Activated naive CD8-positive, alpha-beta T cell (primary cell): ENCODE results near the gene TTLL8.

Source experiments
- H3K27ac Mint-ChIP-seq: one replicate; pipeline ENCODE4 v1.8.0; 2021; ENCODE audit warnings: mixed read lengths
- H3K27me3 Mint-ChIP-seq: one replicate; pipeline ENCODE4 v1.8.0; 2021; ENCODE audit warnings: mixed read lengths
- H3K36me3 Mint-ChIP-seq: one replicate; pipeline ENCODE4 v1.8.0; 2021; ENCODE audit warnings: mixed read lengths
- H3K4me1 Mint-ChIP-seq: one replicate; pipeline ENCODE4 v1.8.0; 2021; ENCODE audit warnings: low read depth, mixed read lengths
- H3K4me3 Mint-ChIP-seq: one replicate; pipeline ENCODE4 v1.8.0; 2021; ENCODE audit warnings: mild to moderate bottlenecking, mixed read lengths
- H3K9me3 Mint-ChIP-seq: one replicate; pipeline ENCODE4 v1.8.0; 2021; ENCODE audit warnings: low read depth, mixed read lengths

The TTLL8 gene

DNA sequence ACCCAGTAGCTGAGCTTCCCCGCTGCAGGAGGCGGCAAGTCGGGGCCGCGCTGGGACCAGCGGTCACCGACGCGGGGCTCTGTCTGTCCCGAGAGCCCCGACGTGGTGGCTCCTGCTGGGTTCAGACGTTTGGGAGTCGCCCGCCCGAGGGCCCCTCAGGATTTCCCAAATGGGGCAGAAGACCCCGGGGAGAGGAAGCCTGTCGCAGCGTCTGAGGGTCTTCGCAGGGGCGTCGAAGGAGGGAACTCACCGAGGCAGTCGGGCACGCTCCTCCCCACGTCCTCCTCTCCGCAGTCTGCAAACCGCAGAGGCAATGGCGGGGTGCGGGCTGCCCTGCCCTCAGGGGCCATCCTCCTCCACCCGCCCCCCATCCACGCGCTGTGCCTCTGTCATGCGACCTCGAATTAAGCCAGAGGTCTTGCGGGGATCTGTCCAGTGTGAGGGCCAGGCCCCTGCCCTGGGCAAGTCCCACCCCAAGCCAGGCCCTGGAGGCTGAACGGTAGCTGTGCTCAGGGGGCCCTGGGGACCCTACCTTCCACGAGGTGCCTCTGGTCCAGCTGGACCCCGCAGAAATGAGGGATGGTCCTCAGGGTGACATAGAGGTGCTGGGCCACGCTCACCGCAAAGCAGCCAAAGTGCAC lies 58.0 kb downstream of the TTLL8 start:
- Mint-ChIP-seq H3K9me3 (no peaks in the 10 kb centered on the region), H3K4me3 (no peak overlapping the region), H3K36me3 (no peaks in the 10 kb centered on the region), H3K27ac (no peak overlapping the region), H3K4me1 (peaks cover 9% of the 10 kb centered on the region), H3K27me3 (peaks cover 3% of the 10 kb centered on the region)

- Mint-ChIP-seq H3K27ac (no peak overlapping the region), H3K27me3 (peaks cover 3% of the 10 kb centered on the region), H3K4me3 (peak overlapping the region; percentile 30), H3K4me1 (peaks cover 9% of the 10 kb centered on the region), H3K9me3 (no peaks in the 10 kb centered on the region), H3K36me3 (no peaks in the 10 kb centered on the region)
Measured at GRCh38 chr22:49999063-49999945, 58.8 kb downstream of the TTLL8 start.

DNA sequence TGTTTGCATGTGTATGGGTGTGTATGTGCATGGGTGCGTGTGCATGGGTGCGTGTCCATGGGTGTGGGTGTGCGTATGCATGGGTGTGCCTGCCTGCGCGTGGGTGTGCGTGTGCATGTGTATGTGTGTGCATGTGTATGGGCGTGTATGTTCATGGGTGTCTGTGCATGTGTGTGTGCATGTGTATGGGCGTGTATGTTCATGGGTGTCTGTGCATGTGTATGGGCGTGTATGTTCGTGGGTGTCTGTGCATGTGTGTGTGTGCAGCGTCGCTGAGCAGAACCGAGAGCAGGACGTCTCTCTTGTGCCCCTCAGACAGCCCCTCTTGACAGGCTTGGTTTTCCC lies 59.4 kb downstream of the TTLL8 start:
- Mint-ChIP-seq H3K27me3 (peaks cover 3% of the 10 kb centered on the region), H3K36me3 (no peaks in the 10 kb centered on the region), H3K27ac (no peak overlapping the region), H3K9me3 (no peaks in the 10 kb centered on the region), H3K4me1 (peaks cover 9% of the 10 kb centered on the region), H3K4me3 (no peak overlapping the region)

DNA sequence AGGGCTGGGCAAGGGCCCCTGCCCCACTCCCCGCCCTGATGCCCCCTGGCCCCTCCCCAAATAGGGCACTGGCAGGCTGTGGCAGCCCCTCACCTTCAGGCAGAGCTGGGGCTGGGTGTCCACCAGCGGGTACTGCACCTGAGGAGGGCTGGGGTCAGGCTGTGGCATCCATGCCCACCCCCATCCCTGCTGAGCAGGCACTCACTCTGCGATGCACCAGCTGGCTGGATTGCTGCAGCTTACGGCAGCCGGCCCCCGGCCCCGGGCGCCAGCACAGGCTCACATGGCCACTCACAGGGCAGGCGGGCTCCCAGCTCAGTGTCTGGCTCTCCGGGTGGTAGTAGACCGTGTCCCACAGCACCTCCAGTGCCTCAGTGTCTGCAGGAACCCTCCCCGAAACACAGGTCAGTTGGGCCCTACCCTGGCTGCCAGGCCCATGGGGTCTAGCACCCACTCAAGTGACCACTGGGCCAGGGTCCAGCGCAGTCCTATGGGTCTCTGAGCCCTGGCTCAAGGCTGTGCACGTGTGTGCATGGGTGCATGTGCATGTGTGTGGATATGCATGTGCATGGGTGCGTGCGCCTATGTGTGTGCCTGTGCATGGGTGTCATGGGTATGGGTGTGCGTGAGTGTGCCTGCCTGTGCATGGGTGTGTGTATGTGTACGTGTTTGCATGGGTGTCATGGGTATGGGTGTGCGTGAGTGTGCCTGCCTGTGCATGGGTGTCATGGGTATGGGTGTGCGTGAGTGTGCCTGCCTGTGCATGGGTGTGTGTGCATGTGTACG lies 60.0 kb downstream of the TTLL8 start:
- H3K4me1 Mint-ChIP-seq, result peaks cover 13% of the 10 kb centered on the region
- no peaks in the 10 kb centered on the region for H3K9me3 Mint-ChIP-seq
- no peaks in the 10 kb centered on the region for H3K36me3 Mint-ChIP-seq
- H3K27ac Mint-ChIP-seq, result no peak overlapping the region
- H3K4me3 Mint-ChIP-seq, result peak overlapping the region; percentile 25
- H3K27me3 Mint-ChIP-seq, result peaks cover 3% of the 10 kb centered on the region

GRCh38 chr22:49997251-49997599 lies 60.9 kb downstream of the TTLL8 start:
- no peaks in the 10 kb centered on the region for H3K36me3 Mint-ChIP-seq
- peaks cover 16% of the 10 kb centered on the region for H3K4me1 Mint-ChIP-seq
- peaks cover 3% of the 10 kb centered on the region for H3K27me3 Mint-ChIP-seq
- H3K4me3 Mint-ChIP-seq, result no peak overlapping the region
- H3K27ac Mint-ChIP-seq, result no peak overlapping the region
- H3K9me3 Mint-ChIP-seq, result no peaks in the 10 kb centered on the region

- Mint-ChIP-seq H3K27me3 (peaks cover 3% of the 10 kb centered on the region), H3K4me1 (peaks cover 18% of the 10 kb centered on the region), H3K27ac (no peak overlapping the region), H3K36me3 (peaks cover 3% of the 10 kb centered on the region), H3K9me3 (peaks cover 2% of the 10 kb centered on the region), H3K4me3 (no peak overlapping the region)
Measured at GRCh38 chr22:49996518-49997250, 61.4 kb downstream of the TTLL8 start.

GRCh38 chr22:49996119-49996517 lies 62.0 kb downstream of the TTLL8 start:
- peaks cover 19% of the 10 kb centered on the region for H3K4me1 Mint-ChIP-seq
- H3K27ac Mint-ChIP-seq, result no peak overlapping the region
- H3K9me3 Mint-ChIP-seq, result peaks cover 8% of the 10 kb centered on the region
- H3K4me3 Mint-ChIP-seq, result no peak overlapping the region
- peaks cover 3% of the 10 kb centered on the region for H3K27me3 Mint-ChIP-seq
- peaks cover 6% of the 10 kb centered on the region for H3K36me3 Mint-ChIP-seq

- H3K27ac Mint-ChIP-seq, result no peak overlapping the region
- peaks cover 12% of the 10 kb centered on the region for H3K9me3 Mint-ChIP-seq
- H3K4me3 Mint-ChIP-seq, result no peak overlapping the region
- peaks cover 19% of the 10 kb centered on the region for H3K4me1 Mint-ChIP-seq
- H3K36me3 Mint-ChIP-seq, result peaks cover 9% of the 10 kb centered on the region
- H3K27me3 Mint-ChIP-seq, result peaks cover 3% of the 10 kb centered on the region
Measured at GRCh38 chr22:49995361-49996118, 62.6 kb downstream of the TTLL8 start.

- Mint-ChIP-seq H3K27ac (peak overlapping the region; percentile 75), H3K9me3 (peaks cover 12% of the 10 kb centered on the region), H3K36me3 (peaks cover 9% of the 10 kb centered on the region), H3K27me3 (peaks cover 3% of the 10 kb centered on the region), H3K4me1 (peaks cover 19% of the 10 kb centered on the region), H3K4me3 (no peak overlapping the region)
Measured at GRCh38 chr22:49995041-49995360, 63.1 kb downstream of the TTLL8 start.

GRCh38 chr22:49994361-49995040 lies 63.6 kb downstream of the TTLL8 start:
- Mint-ChIP-seq H3K4me3 (no peak overlapping the region), H3K27ac (no peak overlapping the region)

GRCh38 chr22:49993649-49994360 lies 64.3 kb downstream of the TTLL8 start:
- peaks cover 9% of the 10 kb centered on the region for H3K36me3 Mint-ChIP-seq
- H3K27ac Mint-ChIP-seq, result no peak overlapping the region
- peaks cover 15% of the 10 kb centered on the region for H3K4me1 Mint-ChIP-seq
- peaks cover 3% of the 10 kb centered on the region for H3K27me3 Mint-ChIP-seq
- peaks cover 12% of the 10 kb centered on the region for H3K9me3 Mint-ChIP-seq
- H3K4me3 Mint-ChIP-seq, result no peak overlapping the region

More at GRCh38 chr22:49994361-49995040, 63.6 kb downstream of the TTLL8 start:
- H3K27me3 Mint-ChIP-seq, result peaks cover 3% of the 10 kb centered on the region
- H3K4me1 Mint-ChIP-seq, result peaks cover 19% of the 10 kb centered on the region
- peaks cover 12% of the 10 kb centered on the region for H3K9me3 Mint-ChIP-seq
- H3K36me3 Mint-ChIP-seq, result peaks cover 9% of the 10 kb centered on the region

- Mint-ChIP-seq H3K4me1 (peaks cover 10% of the 10 kb centered on the region), H3K9me3 (peaks cover 12% of the 10 kb centered on the region), H3K4me3 (no peak overlapping the region), H3K27ac (no peak overlapping the region), H3K36me3 (peaks cover 9% of the 10 kb centered on the region), H3K27me3 (no peaks in the 10 kb centered on the region)
Measured at GRCh38 chr22:49992921-49993648, 65.0 kb downstream of the TTLL8 start.
